ENCODE measurements around the gene MTCL1.

Gene MTCL1

DNA sequence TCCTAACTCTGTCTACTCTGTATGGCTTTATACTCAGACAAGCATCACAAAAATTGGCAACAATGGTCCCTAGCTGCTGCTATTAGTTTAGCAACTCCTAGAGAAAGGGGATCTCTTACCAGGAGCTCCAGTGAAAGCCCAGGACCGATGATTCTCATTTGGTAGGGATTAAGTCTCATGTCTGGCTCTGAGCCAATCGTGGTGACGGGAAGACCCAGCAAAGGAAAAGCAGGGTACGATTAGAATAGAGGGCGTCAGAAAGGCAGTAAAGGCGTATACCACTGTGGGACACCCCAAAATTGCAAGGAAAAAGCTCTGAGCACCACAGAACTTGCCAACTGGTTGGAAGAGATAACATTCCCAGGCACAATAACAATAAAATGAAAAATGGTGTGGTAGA is 129.5 kb downstream of the MTCL1 start:
- H2AFZ ChIP-seq: no peak overlapping the region
- no peak overlapping the region for H3K4me3 ChIP-seq (ENCODE audit: low read depth, low read length)
- no peaks in the 10 kb centered on the region for H3K36me3 ChIP-seq (ENCODE audit: control insufficient read depth, insufficient read depth, low read length)
- H3K9ac ChIP-seq: no peak overlapping the region
- no peaks in the 10 kb centered on the region for H3K4me1 ChIP-seq
- TF ChIP-seq, protein P1, sequence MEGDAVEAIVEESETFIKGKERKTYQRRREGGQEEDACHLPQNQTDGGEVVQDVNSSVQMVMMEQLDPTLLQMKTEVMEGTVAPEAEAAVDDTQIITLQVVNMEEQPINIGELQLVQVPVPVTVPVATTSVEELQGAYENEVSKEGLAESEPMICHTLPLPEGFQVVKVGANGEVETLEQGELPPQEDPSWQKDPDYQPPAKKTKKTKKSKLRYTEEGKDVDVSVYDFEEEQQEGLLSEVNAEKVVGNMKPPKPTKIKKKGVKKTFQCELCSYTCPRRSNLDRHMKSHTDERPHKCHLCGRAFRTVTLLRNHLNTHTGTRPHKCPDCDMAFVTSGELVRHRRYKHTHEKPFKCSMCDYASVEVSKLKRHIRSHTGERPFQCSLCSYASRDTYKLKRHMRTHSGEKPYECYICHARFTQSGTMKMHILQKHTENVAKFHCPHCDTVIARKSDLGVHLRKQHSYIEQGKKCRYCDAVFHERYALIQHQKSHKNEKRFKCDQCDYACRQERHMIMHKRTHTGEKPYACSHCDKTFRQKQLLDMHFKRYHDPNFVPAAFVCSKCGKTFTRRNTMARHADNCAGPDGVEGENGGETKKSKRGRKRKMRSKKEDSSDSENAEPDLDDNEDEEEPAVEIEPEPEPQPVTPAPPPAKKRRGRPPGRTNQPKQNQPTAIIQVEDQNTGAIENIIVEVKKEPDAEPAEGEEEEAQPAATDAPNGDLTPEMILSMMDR (IDR thresholded peaks at IDR 0.05): no peak
- no peaks in the 10 kb centered on the region for H3K27me3 ChIP-seq (ENCODE audit: control insufficient read depth, insufficient read depth, low read length)
- no peaks in the 10 kb centered on the region for H3K9me3 ChIP-seq (ENCODE audit: control insufficient read depth, low read length)
- H3K79me2 ChIP-seq: no peaks in the 10 kb centered on the region
- H3K27ac ChIP-seq: no peak overlapping the region
- no peak overlapping the region for H3K4me2 ChIP-seq (ENCODE audit: low read length)

DNA sequence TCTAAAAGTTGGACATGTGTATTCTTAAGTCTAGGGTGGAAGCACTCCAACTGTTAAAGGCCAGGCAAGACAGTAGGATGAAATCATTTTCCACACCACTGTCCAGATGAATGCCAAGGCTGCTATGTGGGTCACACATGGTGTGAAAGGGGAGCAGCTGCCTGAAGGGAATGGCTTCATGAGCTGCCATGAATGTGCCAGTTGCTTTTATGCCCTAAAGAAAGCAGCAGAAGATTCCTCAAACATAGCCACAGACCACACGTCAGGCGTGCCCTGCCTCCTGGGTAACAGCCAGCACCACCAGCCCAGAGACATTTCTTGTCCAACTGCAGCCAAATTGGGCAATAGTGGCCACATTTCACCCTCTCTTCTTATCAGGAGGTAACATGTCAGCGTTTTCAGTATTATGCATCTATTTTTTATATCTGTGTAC is 130.2 kb downstream of the MTCL1 start:
- Histone ChIP-seq H3K4me1 (no peaks in the 10 kb centered on the region), H3K4me3 (ENCODE audit: low read depth, low read length) (no peak overlapping the region), H3K4me2 (ENCODE audit: low read length) (no peak overlapping the region), H3K9ac (no peak overlapping the region), H2AFZ (no peak overlapping the region), H3K9me3 (ENCODE audit: control insufficient read depth, low read length) (no peaks in the 10 kb centered on the region), H3K79me2 (no peaks in the 10 kb centered on the region), H3K27me3 (ENCODE audit: control insufficient read depth, insufficient read depth, low read length) (no peaks in the 10 kb centered on the region), H3K27ac (no peak overlapping the region), H3K36me3 (ENCODE audit: control insufficient read depth, insufficient read depth, low read length) (no peaks in the 10 kb centered on the region)
- TF ChIP-seq, protein P1 (IDR thresholded peaks at IDR 0.05): no peak

DNA sequence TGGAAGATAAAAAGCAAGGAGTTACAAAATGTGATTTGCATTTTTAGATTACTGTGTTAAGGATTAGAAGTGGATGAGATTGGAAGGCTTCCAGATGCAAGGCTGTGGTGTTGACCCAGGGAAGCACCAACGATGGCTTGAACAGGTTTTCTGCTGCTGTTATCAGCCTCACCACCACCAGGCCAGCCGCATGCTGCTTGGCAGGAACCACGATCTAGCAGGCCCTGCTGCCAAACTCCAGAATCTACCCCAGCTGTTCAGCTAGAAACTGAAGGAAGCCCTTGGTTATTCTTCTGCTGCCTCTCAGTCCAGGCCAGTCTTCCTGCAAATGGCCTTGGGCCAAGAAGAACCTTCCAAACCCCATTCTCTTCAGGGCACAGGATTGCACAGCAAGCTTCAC is 133.9 kb downstream of the MTCL1 start:
- no peak overlapping the region for H3K9ac ChIP-seq
- H3K4me3 ChIP-seq (ENCODE audit: low read depth, low read length): no peak overlapping the region
- H3K27me3 ChIP-seq (ENCODE audit: control insufficient read depth, insufficient read depth, low read length): no peaks in the 10 kb centered on the region
- no peaks in the 10 kb centered on the region for H3K9me3 ChIP-seq (ENCODE audit: control insufficient read depth, low read length)
- TF ChIP-seq, protein P1 (IDR thresholded peaks at IDR 0.05): no peak
- H3K4me2 ChIP-seq (ENCODE audit: low read length): no peak overlapping the region
- no peaks in the 10 kb centered on the region for H3K4me1 ChIP-seq
- no peaks in the 10 kb centered on the region for H3K36me3 ChIP-seq (ENCODE audit: control insufficient read depth, insufficient read depth, low read length)
- no peak overlapping the region for H2AFZ ChIP-seq
- no peak overlapping the region for H3K27ac ChIP-seq
- H3K79me2 ChIP-seq: no peaks in the 10 kb centered on the region

DNA sequence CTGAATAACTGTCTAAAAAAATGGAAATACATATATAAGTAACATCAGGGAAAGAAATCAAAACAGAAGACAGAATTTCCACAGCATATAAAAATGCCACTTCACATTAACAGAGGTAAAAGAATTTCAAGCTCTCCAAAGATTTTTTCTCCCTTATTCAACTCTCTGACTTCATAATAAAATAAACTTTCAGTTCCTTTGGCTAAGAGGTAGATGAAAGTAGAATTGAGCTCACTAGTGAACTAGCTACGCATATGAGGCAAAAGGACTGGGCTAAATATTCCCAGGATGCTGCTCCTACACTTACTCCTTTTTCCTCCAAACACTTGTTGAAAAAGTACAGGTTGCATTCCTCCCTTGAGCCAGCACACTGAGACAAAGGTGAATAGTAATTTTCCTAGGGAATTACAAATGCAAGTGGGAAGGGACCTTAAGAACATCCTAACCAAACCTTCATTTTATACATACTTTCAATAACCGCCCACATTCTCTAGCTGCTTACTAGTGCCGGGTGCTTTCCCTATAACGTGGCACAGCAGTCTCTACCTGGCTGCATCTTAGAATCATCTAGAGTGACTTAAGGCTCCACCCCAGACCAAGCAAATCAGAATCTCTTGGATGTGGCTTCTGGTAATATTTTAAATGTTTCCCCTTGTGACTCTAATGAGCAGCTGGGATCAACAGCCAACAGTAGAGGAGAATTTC is 136.6 kb downstream of the MTCL1 start:
- Histone ChIP-seq H3K27ac (no peak overlapping the region), H3K36me3 (ENCODE audit: control insufficient read depth, insufficient read depth, low read length) (no peaks in the 10 kb centered on the region), H3K79me2 (no peaks in the 10 kb centered on the region), H3K27me3 (ENCODE audit: control insufficient read depth, insufficient read depth, low read length) (no peaks in the 10 kb centered on the region), H3K9me3 (ENCODE audit: control insufficient read depth, low read length) (no peaks in the 10 kb centered on the region), H3K4me3 (ENCODE audit: low read depth, low read length) (no peak overlapping the region), H3K4me2 (ENCODE audit: low read length) (no peak overlapping the region), H3K4me1 (no peaks in the 10 kb centered on the region), H2AFZ (no peak overlapping the region), H3K9ac (no peak overlapping the region)
- TF ChIP-seq, protein P1 (IDR thresholded peaks at IDR 0.05): no peak

DNA sequence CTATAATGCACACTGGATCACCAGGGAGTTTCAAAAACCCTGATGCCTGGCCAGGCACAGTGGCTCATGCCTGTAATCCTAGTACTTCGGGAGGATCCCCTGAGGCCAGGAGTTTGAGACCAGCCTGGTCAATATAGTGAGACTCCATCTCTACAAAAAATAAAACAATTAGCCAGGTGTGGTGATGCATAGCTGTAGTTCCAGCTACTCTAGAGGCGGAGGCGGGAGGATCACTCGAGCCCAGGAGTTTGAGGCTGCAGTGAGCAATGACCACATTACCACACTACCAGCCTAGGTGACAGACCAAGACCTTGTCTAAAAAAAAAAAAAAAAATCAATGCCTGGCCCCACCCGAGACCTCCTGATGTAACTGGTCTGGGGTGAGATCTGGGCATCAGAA is 137.2 kb downstream of the MTCL1 start:
- H3K9ac ChIP-seq: no peak overlapping the region

More for the DNA sequence above, 137.2 kb downstream of the MTCL1 start:
- TF ChIP-seq, protein P1 (IDR thresholded peaks at IDR 0.05): no peak
- H3K36me3 ChIP-seq (ENCODE audit: control insufficient read depth, insufficient read depth, low read length): no peaks in the 10 kb centered on the region
- H3K4me2 ChIP-seq (ENCODE audit: low read length): no peak overlapping the region
- no peaks in the 10 kb centered on the region for H3K79me2 ChIP-seq
- H3K9me3 ChIP-seq (ENCODE audit: control insufficient read depth, low read length): no peaks in the 10 kb centered on the region
- H3K4me3 ChIP-seq (ENCODE audit: low read depth, low read length): no peak overlapping the region
- no peak overlapping the region for H2AFZ ChIP-seq
- H3K27me3 ChIP-seq (ENCODE audit: control insufficient read depth, insufficient read depth, low read length): no peaks in the 10 kb centered on the region
- no peak overlapping the region for H3K27ac ChIP-seq
- no peaks in the 10 kb centered on the region for H3K4me1 ChIP-seq
